ENCODE data around the gene IL17RE. TPM values are rescaled to one million over a fixed set of nuclear protein-coding genes. Genes with fewer than 3 reads are reported as not detected.
A peak's percentile ranks its signal among the peaks of the same experiment; 100 is the strongest.

The IL17RE gene
- total and polyA plus RNA-seq, 2 of the 13 experiments (the other 11 are each of a cell fraction or from before 2014, with no cell fraction given) = 14.5 to 24.1 TPM

DNA sequence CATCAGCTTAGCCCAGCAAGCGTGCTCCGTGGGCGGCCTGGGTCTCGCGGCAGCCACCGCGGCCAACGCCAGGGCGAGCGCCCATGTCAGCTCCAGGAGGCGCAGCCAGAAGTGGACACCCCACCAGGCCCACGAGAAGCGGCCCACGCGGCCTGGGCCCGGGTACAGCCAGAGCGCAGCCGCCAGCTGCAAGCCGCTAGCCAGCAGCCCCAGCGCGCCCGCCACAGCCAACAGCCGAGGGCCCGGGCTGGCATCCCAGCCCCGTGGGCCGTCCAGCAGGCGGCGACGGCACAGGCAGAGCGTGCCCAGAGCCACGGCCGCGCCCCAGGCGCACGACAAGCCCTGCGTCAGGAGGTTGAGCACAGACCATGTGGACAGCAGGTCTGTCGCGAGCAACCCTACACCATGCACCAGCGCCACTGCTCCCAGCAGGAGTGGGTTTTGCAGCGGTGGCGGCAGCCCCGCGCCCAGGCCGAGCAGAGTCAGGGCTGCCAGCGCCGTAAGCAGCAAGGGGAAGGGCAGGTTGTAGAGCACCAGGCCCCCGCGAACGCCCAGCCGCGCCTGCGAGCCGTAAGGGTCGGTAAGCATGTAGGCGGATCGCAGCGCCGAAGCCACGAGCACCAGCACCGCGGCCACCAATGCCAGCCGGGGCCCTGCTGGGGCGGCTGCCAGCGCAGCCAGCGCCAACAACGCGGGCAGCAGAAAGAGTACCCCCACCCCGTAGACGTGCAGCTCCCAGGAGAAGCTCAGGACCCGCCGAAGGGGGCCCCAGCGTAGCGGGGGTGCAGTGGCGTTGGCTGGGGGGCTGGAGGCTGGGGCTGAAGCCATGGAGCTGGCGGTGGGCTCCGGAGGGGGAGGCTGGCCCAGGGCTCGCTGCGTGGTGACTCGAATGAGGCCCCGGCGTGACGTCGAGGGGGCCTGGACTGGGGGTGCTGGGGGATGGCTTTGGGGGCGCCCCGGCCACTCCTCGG lies 44.7 kb downstream of the IL17RE start (continued):
- 0 out of 2 replicates have a peak, but pooled peaks have one; percentile 47 for TF ChIP-seq FUBP1 (CRISPR knock-in tag; IDR thresholded peaks at IDR 0.05; ENCODE audit: borderline replicate concordance)
- TF ChIP-seq, protein P1, sequence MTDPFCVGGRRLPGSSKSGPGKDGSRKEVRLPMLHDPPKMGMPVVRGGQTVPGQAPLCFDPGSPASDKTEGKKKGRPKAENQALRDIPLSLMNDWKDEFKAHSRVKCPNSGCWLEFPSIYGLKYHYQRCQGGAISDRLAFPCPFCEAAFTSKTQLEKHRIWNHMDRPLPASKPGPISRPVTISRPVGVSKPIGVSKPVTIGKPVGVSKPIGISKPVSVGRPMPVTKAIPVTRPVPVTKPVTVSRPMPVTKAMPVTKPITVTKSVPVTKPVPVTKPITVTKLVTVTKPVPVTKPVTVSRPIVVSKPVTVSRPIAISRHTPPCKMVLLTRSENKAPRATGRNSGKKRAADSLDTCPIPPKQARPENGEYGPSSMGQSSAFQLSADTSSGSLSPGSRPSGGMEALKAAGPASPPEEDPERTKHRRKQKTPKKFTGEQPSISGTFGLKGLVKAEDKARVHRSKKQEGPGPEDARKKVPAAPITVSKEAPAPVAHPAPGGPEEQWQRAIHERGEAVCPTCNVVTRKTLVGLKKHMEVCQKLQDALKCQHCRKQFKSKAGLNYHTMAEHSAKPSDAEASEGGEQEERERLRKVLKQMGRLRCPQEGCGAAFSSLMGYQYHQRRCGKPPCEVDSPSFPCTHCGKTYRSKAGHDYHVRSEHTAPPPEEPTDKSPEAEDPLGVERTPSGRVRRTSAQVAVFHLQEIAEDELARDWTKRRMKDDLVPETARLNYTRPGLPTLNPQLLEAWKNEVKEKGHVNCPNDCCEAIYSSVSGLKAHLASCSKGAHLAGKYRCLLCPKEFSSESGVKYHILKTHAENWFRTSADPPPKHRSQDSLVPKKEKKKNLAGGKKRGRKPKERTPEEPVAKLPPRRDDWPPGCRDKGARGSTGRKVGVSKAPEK (CRISPR knock-in tag; IDR thresholded peaks at IDR 0.05; ENCODE audit: borderline replicate concordance) = no peak
- TF ChIP-seq ZNF878 (CRISPR knock-in tag; IDR thresholded peaks at IDR 0.05) = peak; percentile 47; the same call in 1 of the 2 replicates
- no peak for TF ChIP-seq LCORL (IDR thresholded peaks at IDR 0.05)
- TF ChIP-seq LCORL (CRISPR knock-in tag; IDR thresholded peaks at IDR 0.05) = peak; percentile 56
- no peak for TF ChIP-seq ZNF33A (CRISPR knock-in tag; IDR thresholded peaks at IDR 0.05; ENCODE audit: borderline replicate concordance)
- TF ChIP-seq NFIB (CRISPR knock-in tag; IDR thresholded peaks at IDR 0.05; ENCODE audit: borderline replicate concordance) = no peak
- peak; percentile 15; the same call in 1 of the 2 replicates for TF ChIP-seq ZBTB39 (CRISPR knock-in tag; IDR thresholded peaks at IDR 0.05)
- TF ChIP-seq, protein P2, sequence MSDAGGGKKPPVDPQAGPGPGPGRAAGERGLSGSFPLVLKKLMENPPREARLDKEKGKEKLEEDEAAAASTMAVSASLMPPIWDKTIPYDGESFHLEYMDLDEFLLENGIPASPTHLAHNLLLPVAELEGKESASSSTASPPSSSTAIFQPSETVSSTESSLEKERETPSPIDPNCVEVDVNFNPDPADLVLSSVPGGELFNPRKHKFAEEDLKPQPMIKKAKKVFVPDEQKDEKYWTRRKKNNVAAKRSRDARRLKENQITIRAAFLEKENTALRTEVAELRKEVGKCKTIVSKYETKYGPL (CRISPR knock-in tag; IDR thresholded peaks at IDR 0.05) = no peak
- TF ChIP-seq, protein P3, sequence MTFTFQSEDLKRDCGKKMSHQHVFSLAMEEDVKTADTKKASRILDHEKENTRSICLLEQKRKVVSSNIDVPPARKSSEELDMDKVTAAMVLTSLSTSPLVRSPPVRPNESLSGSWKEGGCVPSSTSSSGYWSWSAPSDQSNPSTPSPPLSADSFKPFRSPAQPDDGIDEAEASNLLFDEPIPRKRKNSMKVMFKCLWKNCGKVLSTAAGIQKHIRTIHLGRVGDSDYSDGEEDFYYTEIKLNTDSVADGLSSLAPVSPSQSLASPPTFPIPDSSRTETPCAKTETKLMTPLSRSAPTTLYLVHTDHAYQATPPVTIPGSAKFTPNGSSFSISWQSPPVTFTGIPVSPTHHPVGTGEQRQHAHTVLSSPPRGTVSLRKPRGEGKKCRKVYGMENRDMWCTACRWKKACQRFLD (CRISPR knock-in tag; IDR thresholded peaks at IDR 0.05; ENCODE audit: borderline replicate concordance) = no peak; the same call in 1 of the 2 replicates
- TF ChIP-seq ZNF280B (CRISPR knock-in tag; IDR thresholded peaks at IDR 0.05; ENCODE audit: borderline replicate concordance) = 0 out of 2 replicates have a peak, but pooled peaks have one; percentile 15
- no peak for TF ChIP-seq SOX13 (IDR thresholded peaks at IDR 0.05)
- peak in 1 of 2 experiments; percentile 41; a peak in 1 of 4 replicates for TF ChIP-seq SOX13 (CRISPR knock-in tag; conservative IDR thresholded peaks at IDR 0.05 in 1 of 2, IDR thresholded peaks at IDR 0.05 in 1 of 2)
- TF ChIP-seq ZNF160 (CRISPR knock-in tag; IDR thresholded peaks at IDR 0.05) = peak; percentile 32
- TF ChIP-seq ZNF333 (CRISPR knock-in tag; IDR thresholded peaks at IDR 0.05; ENCODE audit: borderline replicate concordance) = peak; percentile 18; the same call in 1 of the 2 replicates
- TF ChIP-seq RORA (CRISPR knock-in tag; IDR thresholded peaks at IDR 0.05) = no peak

Data from HepG2 (cell line).